ENCODE results near the gene ASB8. TPM values are rescaled to one million over a fixed set of nuclear protein-coding genes. Genes with fewer than 3 reads are reported as not detected.

The ASB8 gene, protein sequence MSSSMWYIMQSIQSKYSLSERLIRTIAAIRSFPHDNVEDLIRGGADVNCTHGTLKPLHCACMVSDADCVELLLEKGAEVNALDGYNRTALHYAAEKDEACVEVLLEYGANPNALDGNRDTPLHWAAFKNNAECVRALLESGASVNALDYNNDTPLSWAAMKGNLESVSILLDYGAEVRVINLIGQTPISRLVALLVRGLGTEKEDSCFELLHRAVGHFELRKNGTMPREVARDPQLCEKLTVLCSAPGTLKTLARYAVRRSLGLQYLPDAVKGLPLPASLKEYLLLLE
- 6.1 TPM for polyA plus RNA-seq (2013, experiment 1 of 2)
- 6.7 TPM for polyA plus RNA-seq (2013, experiment 2 of 2)

- Histone ChIP-seq H3K18ac (ENCODE audit: low read length) (peak within 1 kb of the TSS; percentile 84), H2AFZ (ENCODE audit: low read length) (peak within 1 kb of the TSS; percentile 91), H2BK15ac (ENCODE audit: low read length) (no peak within 1 kb of the TSS), H3K4me1 (ENCODE audit: control insufficient read depth in 2 of 2, insufficient read depth in 1 of 2, low read depth in 1 of 2, low read length in 2 of 2) (peaks cover 0 to 3% of the 10 kb centered on the region in 2 donors), H4K91ac (ENCODE audit: low read depth, low read length, poor library complexity) (no peak within 1 kb of the TSS), H2BK5ac (ENCODE audit: low read length) (no peak within 1 kb of the TSS), H3K9me3 (replicated peaks in 1 of 2; ENCODE audit: control insufficient read depth in 2 of 2, insufficient read depth in 1 of 2, low read depth in 1 of 2, low read length in 2 of 2) (no peaks in the 10 kb centered on the region), H3K4me3 (ENCODE audit: low read length in 2 of 2) (peak within 1 kb of the TSS; percentile 85 to 87), H3K4me2 (ENCODE audit: insufficient read depth, low read length, poor library complexity, severe bottlenecking) (peak within 1 kb of the TSS; percentile 70), H3K9ac (ENCODE audit: low read depth, low read length, poor library complexity) (peak within 1 kb of the TSS; percentile 73), H3K36me3 (replicated peaks in 1 of 2; ENCODE audit: control insufficient read depth in 2 of 2, insufficient read depth in 2 of 2, low read length in 2 of 2) (no peaks in the 10 kb centered on the region), H3K79me1 (ENCODE audit: low read depth, low read length) (peaks cover 3% of the 10 kb centered on the region), H2BK120ac (ENCODE audit: low read depth, low read length) (no peak within 1 kb of the TSS), H3K27ac (replicated peaks; ENCODE audit: low read length) (peak within 1 kb of the TSS; percentile 36), H2BK12ac (ENCODE audit: low read length) (no peak within 1 kb of the TSS), H2AK5ac (ENCODE audit: low read depth, low read length) (no peak within 1 kb of the TSS), H3K4ac (ENCODE audit: low read length) (no peak within 1 kb of the TSS), H3K14ac (ENCODE audit: low read length) (peak within 1 kb of the TSS; percentile 83), H3K23ac (ENCODE audit: low read depth, low read length, poor library complexity) (peak within 1 kb of the TSS; percentile 17), H3K27me3 (ENCODE audit: control insufficient read depth in 3 of 3, insufficient read depth in 3 of 3, low read depth in 1 of 3, low read length in 3 of 3) (peaks cover 0 to 7% (median 0%) of the 10 kb centered on the region in 3 experiments), H4K8ac (ENCODE audit: low read depth, low read length) (no peak within 1 kb of the TSS)
- peak; percentile 98 for DNase-seq (ENCODE audit: low spot score)
- no CpG with 5 or more reads among the region's 56 CpGs for WGBS, 2 donors (ENCODE audit: extremely low coverage in 2 of 2, insufficient read length in 2 of 2, insufficient replicate concordance in 1 of 2)
Measured at GRCh38 chr12:48157018-48157888, at the start of gene ASB8. TSS of gene ASB8 (minus strand) at chr12:48157515. CDS start at chr12:48153496, 4,019 bp downstream.

- Histone ChIP-seq H3K18ac (ENCODE audit: low read length) (no peak within 1 kb of the TSS), H3K4me3 (ENCODE audit: low read length in 2 of 2) (peak within 1 kb of the TSS in 1 of 2 donors; percentile 34), H2BK5ac (ENCODE audit: low read length) (no peak within 1 kb of the TSS), H3K4me2 (ENCODE audit: insufficient read depth, low read length, poor library complexity, severe bottlenecking) (no peak within 1 kb of the TSS), H3K14ac (ENCODE audit: low read length) (no peak within 1 kb of the TSS), H3K4me1 (ENCODE audit: control insufficient read depth in 2 of 2, insufficient read depth in 1 of 2, low read depth in 1 of 2, low read length in 2 of 2) (peaks cover 1 to 2% of the 10 kb centered on the region in 2 donors), H3K27ac (replicated peaks; ENCODE audit: low read length) (no peak within 1 kb of the TSS), H2AK5ac (ENCODE audit: low read depth, low read length) (no peak within 1 kb of the TSS), H3K36me3 (replicated peaks in 1 of 2; ENCODE audit: control insufficient read depth in 2 of 2, insufficient read depth in 2 of 2, low read length in 2 of 2) (no peaks in the 10 kb centered on the region), H4K91ac (ENCODE audit: low read depth, low read length, poor library complexity) (no peak within 1 kb of the TSS), H2BK12ac (ENCODE audit: low read length) (no peak within 1 kb of the TSS), H2BK120ac (ENCODE audit: low read depth, low read length) (no peak within 1 kb of the TSS), H3K23ac (ENCODE audit: low read depth, low read length, poor library complexity) (no peak within 1 kb of the TSS), H2AFZ (ENCODE audit: low read length) (no peak within 1 kb of the TSS), H3K4ac (ENCODE audit: low read length) (no peak within 1 kb of the TSS), H3K27me3 (ENCODE audit: control insufficient read depth in 3 of 3, insufficient read depth in 3 of 3, low read depth in 1 of 3, low read length in 3 of 3) (no peaks in the 10 kb centered on the region), H3K9ac (ENCODE audit: low read depth, low read length, poor library complexity) (no peak within 1 kb of the TSS), H3K9me3 (replicated peaks in 1 of 2; ENCODE audit: control insufficient read depth in 2 of 2, insufficient read depth in 1 of 2, low read depth in 1 of 2, low read length in 2 of 2) (peaks cover 11 to 31% of the 10 kb centered on the region in 2 donors), H4K8ac (ENCODE audit: low read depth, low read length) (no peak within 1 kb of the TSS), H2BK15ac (ENCODE audit: low read length) (no peak within 1 kb of the TSS), H3K79me1 (ENCODE audit: low read depth, low read length) (no peaks in the 10 kb centered on the region)
- WGBS, 2 donors (ENCODE audit: extremely low coverage in 2 of 2, insufficient read length in 2 of 2, insufficient replicate concordance in 1 of 2), result no CpG with 5 or more reads among the region's 4 CpGs
- no peak for DNase-seq (ENCODE audit: low spot score)
Measured at GRCh38 chr12:48203192-48203591, 45.9 kb upstream of the ASB8 start, which contains the start of gene OR10AD1. TSS of gene OR10AD1 (minus strand) at chr12:48203292. CDS start at chr12:48203292, 0 bp downstream.

DNA sequence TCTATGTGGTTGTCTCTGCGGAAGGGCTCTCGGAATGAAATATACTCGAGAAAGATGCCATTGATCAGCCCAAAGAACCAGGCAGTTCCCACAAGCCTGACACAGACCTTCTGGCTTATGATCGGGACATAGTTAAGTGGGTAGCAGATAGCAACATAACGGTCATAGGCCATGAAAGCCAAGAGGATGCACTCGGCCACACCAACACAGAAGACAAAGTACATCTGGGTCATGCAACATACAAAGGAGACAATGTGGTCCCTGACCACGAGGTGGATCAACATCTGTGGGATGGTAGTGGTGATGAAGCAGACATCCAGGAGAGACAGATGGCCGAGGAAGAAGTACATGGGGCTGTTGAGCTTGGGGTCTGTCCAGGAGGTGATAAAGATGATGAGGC lies 45.5 kb upstream of the ASB8 start:
- no peak overlapping the region for H2AK5ac ChIP-seq (ENCODE audit: low read depth, low read length)
- H3K27ac ChIP-seq (replicated peaks; ENCODE audit: low read length), result no peak overlapping the region
- DNase-seq (ENCODE audit: low spot score), result no peak
- H2AFZ ChIP-seq (ENCODE audit: low read length), result no peak overlapping the region
- no peak overlapping the region for H3K4me2 ChIP-seq (ENCODE audit: insufficient read depth, low read length, poor library complexity, severe bottlenecking)
- H3K23ac ChIP-seq (ENCODE audit: low read depth, low read length, poor library complexity), result no peak overlapping the region
- no peak overlapping the region for H3K4ac ChIP-seq (ENCODE audit: low read length)
- no peak overlapping the region for H3K18ac ChIP-seq (ENCODE audit: low read length)
- H4K91ac ChIP-seq (ENCODE audit: low read depth, low read length, poor library complexity), result no peak overlapping the region
- no peak overlapping the region for H2BK120ac ChIP-seq (ENCODE audit: low read depth, low read length)
- H2BK5ac ChIP-seq (ENCODE audit: low read length), result no peak overlapping the region
- H3K4me1 ChIP-seq (ENCODE audit: control insufficient read depth in 2 of 2, insufficient read depth in 1 of 2, low read depth in 1 of 2, low read length in 2 of 2), result peaks cover 1 to 2% of the 10 kb centered on the region in 2 donors
- H3K9me3 ChIP-seq (replicated peaks in 1 of 2; ENCODE audit: control insufficient read depth in 2 of 2, insufficient read depth in 1 of 2, low read depth in 1 of 2, low read length in 2 of 2), result peaks cover 11 to 31% of the 10 kb centered on the region in 2 donors
- H3K79me1 ChIP-seq (ENCODE audit: low read depth, low read length), result no peaks in the 10 kb centered on the region
- no peak overlapping the region for H2BK12ac ChIP-seq (ENCODE audit: low read length)
- H3K9ac ChIP-seq (ENCODE audit: low read depth, low read length, poor library complexity), result no peak overlapping the region
- no peaks in the 10 kb centered on the region for H3K27me3 ChIP-seq (ENCODE audit: control insufficient read depth in 3 of 3, insufficient read depth in 3 of 3, low read depth in 1 of 3, low read length in 3 of 3)
- H4K8ac ChIP-seq (ENCODE audit: low read depth, low read length), result no peak overlapping the region
- H3K36me3 ChIP-seq (replicated peaks in 1 of 2; ENCODE audit: control insufficient read depth in 2 of 2, insufficient read depth in 2 of 2, low read length in 2 of 2), result no peaks in the 10 kb centered on the region
- no peak overlapping the region for H3K14ac ChIP-seq (ENCODE audit: low read length)
- no peak overlapping the region for H3K4me3 ChIP-seq (ENCODE audit: low read length in 2 of 2)
- H2BK15ac ChIP-seq (ENCODE audit: low read length), result no peak overlapping the region
- WGBS, 2 donors (ENCODE audit: extremely low coverage in 2 of 2, insufficient read length in 2 of 2, insufficient replicate concordance in 1 of 2), result no CpG with 5 or more reads among the region's 8 CpGs

GRCh38 chr12:48201516-48201915 lies 44.2 kb upstream of the ASB8 start:
- H3K27me3 ChIP-seq (ENCODE audit: control insufficient read depth in 3 of 3, insufficient read depth in 3 of 3, low read depth in 1 of 3, low read length in 3 of 3), result no peaks in the 10 kb centered on the region
- no peak overlapping the region for H2AFZ ChIP-seq (ENCODE audit: low read length)
- H3K9ac ChIP-seq (ENCODE audit: low read depth, low read length, poor library complexity), result no peak overlapping the region
- no peaks in the 10 kb centered on the region for H3K79me1 ChIP-seq (ENCODE audit: low read depth, low read length)
- no peaks in the 10 kb centered on the region for H3K36me3 ChIP-seq (replicated peaks in 1 of 2; ENCODE audit: control insufficient read depth in 2 of 2, insufficient read depth in 2 of 2, low read length in 2 of 2)
- no peak overlapping the region for H3K27ac ChIP-seq (replicated peaks; ENCODE audit: low read length)
- no peak overlapping the region for H3K14ac ChIP-seq (ENCODE audit: low read length)
- no peak overlapping the region for H2BK12ac ChIP-seq (ENCODE audit: low read length)
- no peak overlapping the region for H4K91ac ChIP-seq (ENCODE audit: low read depth, low read length, poor library complexity)
- H2BK120ac ChIP-seq (ENCODE audit: low read depth, low read length), result no peak overlapping the region
- H3K4me2 ChIP-seq (ENCODE audit: insufficient read depth, low read length, poor library complexity, severe bottlenecking), result no peak overlapping the region
- H3K18ac ChIP-seq (ENCODE audit: low read length), result no peak overlapping the region
- H3K9me3 ChIP-seq (replicated peaks in 1 of 2; ENCODE audit: control insufficient read depth in 2 of 2, insufficient read depth in 1 of 2, low read depth in 1 of 2, low read length in 2 of 2), result peaks cover 11 to 27% of the 10 kb centered on the region in 2 donors
- no peak overlapping the region for H2AK5ac ChIP-seq (ENCODE audit: low read depth, low read length)
- H3K4ac ChIP-seq (ENCODE audit: low read length), result no peak overlapping the region
- no peak overlapping the region for H4K8ac ChIP-seq (ENCODE audit: low read depth, low read length)
- WGBS, 2 donors (ENCODE audit: extremely low coverage in 2 of 2, insufficient read length in 2 of 2, insufficient replicate concordance in 1 of 2), result no CpG with 5 or more reads among the region's 3 CpGs
- DNase-seq (ENCODE audit: low spot score), result no peak
- H3K4me1 ChIP-seq (ENCODE audit: control insufficient read depth in 2 of 2, insufficient read depth in 1 of 2, low read depth in 1 of 2, low read length in 2 of 2), result peaks cover 1 to 2% of the 10 kb centered on the region in 2 donors
- H3K23ac ChIP-seq (ENCODE audit: low read depth, low read length, poor library complexity), result no peak overlapping the region
- H3K4me3 ChIP-seq (ENCODE audit: low read length in 2 of 2), result no peak overlapping the region
- H2BK15ac ChIP-seq (ENCODE audit: low read length), result no peak overlapping the region
- no peak overlapping the region for H2BK5ac ChIP-seq (ENCODE audit: low read length)

All from neuronal stem cell (in vitro differentiated cells).